ENCODE measurements around the gene NBAS.

- TF ChIP-seq CTCF (IDR thresholded peaks at IDR 0.05; ENCODE audit: insufficient read depth, low read depth, low read length) (no peak), EZH2 (IDR thresholded peaks at IDR 0.05; ENCODE audit: insufficient read depth, low read length) (no peak)
Observed at GRCh38 chr2:15201009-15201408, 360.1 kb downstream of the NBAS start.

Measured in astrocyte (in vitro differentiated cells and primary cell).